NCI-H2171 treated with DMSO at 0.1 percent for 48 hours (cell line): ENCODE data around the gene KIAA0930.

Source experiments
- DNase-seq: peaks from one replicate; lab custom pipeline; 2025; lab: John Stamatoyannopoulos, UW

Gene KIAA0930

GRCh38 chr22:45216133-45217003 is 24.3 kb downstream of the KIAA0930 start:
- DNase-seq, result no peak

- no peak for DNase-seq
Observed at GRCh38 chr22:45212992-45213751, 27.5 kb downstream of the KIAA0930 start.

- DNase-seq, result no peak
Observed at GRCh38 chr22:45212306-45212709, 28.4 kb downstream of the KIAA0930 start.

- no peak for DNase-seq
Observed at GRCh38 chr22:45211848-45212247, 28.8 kb downstream of the KIAA0930 start.

GRCh38 chr22:45211435-45211834 is 29.3 kb downstream of the KIAA0930 start:
- no peak for DNase-seq

- no peak for DNase-seq
Observed at GRCh38 chr22:45210991-45211390, 29.7 kb downstream of the KIAA0930 start.

GRCh38 chr22:45210577-45210976 is 30.1 kb downstream of the KIAA0930 start:
- DNase-seq, result no peak

- no peak for DNase-seq
Observed at GRCh38 chr22:45210174-45210573, 30.5 kb downstream of the KIAA0930 start.

GRCh38 chr22:45208993-45209838 is 31.5 kb downstream of the KIAA0930 start:
- DNase-seq, result peak; percentile 36

GRCh38 chr22:45208696-45208992 is 32.0 kb downstream of the KIAA0930 start:
- DNase-seq, result no peak

- DNase-seq, result no peak
Observed at GRCh38 chr22:45207981-45208664, 32.6 kb downstream of the KIAA0930 start.

GRCh38 chr22:45207533-45207932 is 33.2 kb downstream of the KIAA0930 start:
- no peak for DNase-seq

- DNase-seq, result no peak
Observed at GRCh38 chr22:45206233-45206632, 34.5 kb downstream of the KIAA0930 start.

- no peak for DNase-seq
Observed at GRCh38 chr22:45205276-45205925, 35.3 kb downstream of the KIAA0930 start.

GRCh38 chr22:45204819-45205218 is 35.9 kb downstream of the KIAA0930 start:
- DNase-seq, result no peak

- no peak for DNase-seq
Observed at GRCh38 chr22:45204241-45204640, 36.5 kb downstream of the KIAA0930 start.

- no peak for DNase-seq
Observed at GRCh38 chr22:45203150-45203951, 37.3 kb downstream of the KIAA0930 start.

- DNase-seq, result no peak
Observed at GRCh38 chr22:45202333-45203149, 38.2 kb downstream of the KIAA0930 start.

- peak; percentile 13 for DNase-seq
Observed at GRCh38 chr22:45201678-45202332, 38.9 kb downstream of the KIAA0930 start.
